H9 (cell line): ENCODE measurements around the gene DHODH. TPM values are rescaled to one million over a fixed set of nuclear protein-coding genes. Genes with fewer than 3 reads are reported as not detected.

Experiments used
- DNase-seq: peaks from one replicate; pipeline ENCODE4 v3.0.0-alpha.2; 2017
- H2AFZ ChIP-seq: one replicate; pipeline ENCODE4 v1.6.1; 2013; ENCODE audit warnings: mild to moderate bottlenecking, low read length, control low read depth, moderate library complexity
- H2AK5ac ChIP-seq: 2 replicates; pipeline ENCODE4 v1.6.1; 2013; ENCODE audit warnings: low read length, control low read depth, mixed read lengths; ENCODE audit not compliant: insufficient read length
- H2BK120ac ChIP-seq: one replicate; pipeline ENCODE4 v1.6.1; 2013; ENCODE audit warnings: low read depth, mild to moderate bottlenecking, low read length, control low read depth, inconsistent platforms; ENCODE audit not compliant: poor library complexity, severe bottlenecking
- H2BK12ac ChIP-seq: 2 replicates; pipeline ENCODE4 v1.6.1; 2013; ENCODE audit warnings: low read length, control low read depth, mixed read lengths, low read depth; ENCODE audit not compliant: insufficient read length
- H2BK15ac ChIP-seq: 2 replicates; pipeline ENCODE4 v1.6.1; 2013; ENCODE audit warnings: low read depth, low read length, control low read depth
- H2BK20ac ChIP-seq: one replicate; pipeline ENCODE4 v1.6.1; 2013; ENCODE audit warnings: low read depth, mild to moderate bottlenecking, low read length, control low read depth, inconsistent platforms; ENCODE audit not compliant: poor library complexity, severe bottlenecking
- H2BK5ac ChIP-seq: 2 replicates; pipeline ENCODE4 v1.6.1; 2013; ENCODE audit warnings: low read length, control low read depth, mixed read lengths; ENCODE audit not compliant: insufficient read length
- H3K14ac ChIP-seq: 2 replicates; pipeline ENCODE4 v1.6.1; 2013; ENCODE audit warnings: low read length, control low read depth; ENCODE audit not compliant: insufficient read depth
- H3K18ac ChIP-seq: 2 replicates; pipeline ENCODE4 v1.6.1; 2013; ENCODE audit warnings: low read depth, mild to moderate bottlenecking, mixed read lengths, low read length, control low read depth; ENCODE audit not compliant: insufficient read length
- H3K23ac ChIP-seq: 2 replicates; pipeline ENCODE4 v1.6.1; 2013; ENCODE audit warnings: low read length, control low read depth, mixed read lengths, low read depth; ENCODE audit not compliant: insufficient read length
- H3K23me2 ChIP-seq: 2 replicates; pipeline ENCODE4 v1.6.1; 2013; ENCODE audit warnings: low read depth, mild to moderate bottlenecking, mixed read lengths, low read length, control low read depth; ENCODE audit not compliant: insufficient read length, poor library complexity, severe bottlenecking
- H3K27ac ChIP-seq: 2 replicates; pipeline ENCODE4 v1.5.1; 2013; ENCODE audit warnings: low read length, control low read depth, mixed read lengths, low read depth; ENCODE audit not compliant: insufficient read length
- H3K27me3 ChIP-seq: 2 replicates; pipeline ENCODE4 v1.6.1; 2013; ENCODE audit warnings: low read length, control low read depth, inconsistent platforms; ENCODE audit not compliant: insufficient read depth
- H3K4ac ChIP-seq: 2 replicates; pipeline ENCODE4 v1.6.1; 2013; ENCODE audit warnings: low read depth, mild to moderate bottlenecking, control low read depth, inconsistent platforms, low read length, moderate library complexity
- H3K4me1 ChIP-seq: 2 replicates; pipeline ENCODE4 v1.6.1; 2013; ENCODE audit warnings: low read length, control low read depth, inconsistent platforms; ENCODE audit not compliant: insufficient read depth
- H3K4me2 ChIP-seq: 2 replicates; pipeline ENCODE4 v1.6.1; 2013; ENCODE audit warnings: low read length, control low read depth, mixed read lengths; ENCODE audit not compliant: insufficient read length, insufficient read depth
- H3K56ac ChIP-seq: 2 replicates; pipeline ENCODE4 v1.6.1; 2013; ENCODE audit warnings: low read depth, mild to moderate bottlenecking, mixed read lengths, low read length, control low read depth; ENCODE audit not compliant: insufficient read length
- H3K79me1 ChIP-seq: 2 replicates; pipeline ENCODE4 v1.6.1; 2013; ENCODE audit warnings: low read depth, mild to moderate bottlenecking, moderate library complexity, low read length, control low read depth, inconsistent platforms; ENCODE audit not compliant: insufficient read depth, poor library complexity, severe bottlenecking
- H3K79me2 ChIP-seq: 2 replicates; pipeline ENCODE4 v1.6.1; 2013; ENCODE audit warnings: low read length, control low read depth, inconsistent platforms; ENCODE audit not compliant: insufficient read depth
- H3K9ac ChIP-seq: 2 replicates; pipeline ENCODE4 v1.6.1; 2013; ENCODE audit warnings: low read length, control low read depth, mixed read lengths; ENCODE audit not compliant: insufficient read length; ENCODE audit errors: extremely low read depth
- H3K9me3 ChIP-seq: one replicate; pipeline ENCODE4 v1.6.1; 2013; ENCODE audit warnings: low read depth, low read length, inconsistent platforms; ENCODE audit not compliant: control insufficient read depth
- H3T11ph ChIP-seq: one replicate; pipeline ENCODE4 v1.6.1; 2013; ENCODE audit warnings: mild to moderate bottlenecking, low read length, control low read depth, inconsistent platforms
- H4K20me1 ChIP-seq: one replicate; pipeline ENCODE4 v1.6.1; 2013; ENCODE audit not compliant: control insufficient read depth, insufficient read length, insufficient read depth
- H4K5ac ChIP-seq: 2 replicates; pipeline ENCODE4 v1.6.1; 2013; ENCODE audit warnings: low read depth, mild to moderate bottlenecking, mixed read lengths, low read length, control low read depth; ENCODE audit not compliant: insufficient read length
- H4K8ac ChIP-seq: replicated peaks from 2 replicates; pipeline ENCODE4 v1.6.1; 2013; ENCODE audit warnings: low read length, control low read depth, mixed read lengths, low read depth; ENCODE audit not compliant: insufficient read length
- H4K91ac ChIP-seq: 2 replicates; pipeline ENCODE4 v1.6.1; 2013; ENCODE audit warnings: low read depth, mild to moderate bottlenecking, moderate library complexity, mixed read lengths, low read length, control low read depth; ENCODE audit not compliant: insufficient read length
- H3K27ac Mint-ChIP-seq, 3 experiments: 2 replicates in 2 of 3; 3 replicates in 1 of 3; pipeline ENCODE4 v1.8.0; 2020 to 2021; ENCODE audit warnings: mixed read lengths in 3 of 3, mild to moderate bottlenecking in 1 of 3, moderate library complexity in 1 of 3
- H3K27me3 Mint-ChIP-seq: 2 replicates; pipeline ENCODE4 v1.8.0; 2021; ENCODE audit warnings: low read depth, mild to moderate bottlenecking, moderate library complexity, mixed read lengths
- H3K36me3 Mint-ChIP-seq, 3 experiments: 2 replicates in 2 of 3; 3 replicates in 1 of 3; pipeline ENCODE4 v1.8.0; 2020 to 2021; ENCODE audit warnings: low read depth in 3 of 3, mixed read lengths in 3 of 3; ENCODE audit not compliant: insufficient read depth in 1 of 3
- H3K4me1 Mint-ChIP-seq, 2 experiments: 2 replicates each; pipeline ENCODE4 v1.8.0; 2020; ENCODE audit warnings: mixed read lengths in 2 of 2
- H3K4me3 Mint-ChIP-seq, 2 experiments: 2 replicates in 1 of 2; 3 replicates in 1 of 2; pipeline ENCODE4 v1.8.0; 2020 to 2021; ENCODE audit warnings: mild to moderate bottlenecking in 2 of 2, mixed read lengths in 2 of 2, moderate library complexity in 1 of 2
- H3K9me3 Mint-ChIP-seq, 2 experiments: 2 replicates in 1 of 2; 3 replicates in 1 of 2; pipeline ENCODE4 v1.8.0; 2020; ENCODE audit warnings: mild to moderate bottlenecking in 2 of 2, mixed read lengths in 2 of 2, moderate library complexity in 1 of 2
- CTCF ChIP-seq: fragments of 200-600 bp; sonication (generic); conservative IDR thresholded peaks from 3 replicates; pipeline ENCODE4 v1.8.0; 2021; ENCODE audit warnings: antibody characterized with exemption, mild to moderate bottlenecking
- whole genome bisulfite sequencing: extraction: QIAGEN DNeasy Blood & Tissue Kit; methylation state at CpG from one replicate; pipeline ENCODE4 v1.1.7; 2013; ENCODE audit warnings: missing lambda C conversion rate, low lambda C conversion rate, mixed read lengths; ENCODE audit not compliant: insufficient read length; ENCODE audit errors: extremely low coverage; 5-methylcytosine and 5-hydroxymethylcytosine counted together
- total RNA-seq: library from RNA; stranded (reverse); gene quantifications from 2 replicates; pipeline ENCODE4 v1.2.1, GENCODE V29; 2021

The DHODH gene
- total RNA-seq, 1 experiment from 2014 or later: 16.4 TPM

GRCh38 chr16:71971571-71971970 is 37.0 kb upstream of the DHODH start:
- Mint-ChIP-seq H3K4me1 (no peaks in the 10 kb centered on the region), H3K9me3 (no peaks in the 10 kb centered on the region), H3K36me3 (no peaks in the 10 kb centered on the region), H3K4me3 (no peak overlapping the region), H3K27ac (no peak overlapping the region), H3K27me3 (no peaks in the 10 kb centered on the region)
- Histone ChIP-seq H3K4ac (no peak overlapping the region), H3K23me2 (no peaks in the 10 kb centered on the region), H3K27me3 (no peaks in the 10 kb centered on the region), H2AFZ (no peak overlapping the region), H3K79me2 (no peaks in the 10 kb centered on the region), H3K23ac (no peak overlapping the region), H3K14ac (no peak overlapping the region), H4K8ac (no peak overlapping the region), H4K20me1 (no peaks in the 10 kb centered on the region), H3K18ac (no peak overlapping the region), H4K5ac (no peak overlapping the region), H2BK15ac (no peak overlapping the region), H3K4me2 (no peak overlapping the region), H4K91ac (no peak overlapping the region), H2BK12ac (no peak overlapping the region), H3K27ac (no peak overlapping the region), H2BK5ac (no peak overlapping the region), H3K4me1 (no peaks in the 10 kb centered on the region), H2AK5ac (no peak overlapping the region), H3K56ac (no peak overlapping the region), H2BK120ac (no peak overlapping the region), H3K9ac (no peak overlapping the region), H3K79me1 (no peaks in the 10 kb centered on the region), H2BK20ac (no peak overlapping the region), H3K9me3 (no peaks in the 10 kb centered on the region), H3T11ph (no peak overlapping the region)
- WGBS: no CpG with 5 or more reads among the region's 4 CpGs
- no peak for DNase-seq
- TF ChIP-seq CTCF: no peak
